ENCODE data around the gene C16orf96. TPM values are rescaled to one million over a fixed set of nuclear protein-coding genes. Genes with fewer than 3 reads are reported as not detected.
A peak's percentile ranks its signal among the peaks of the same experiment; 100 is the strongest.

The C16orf96 gene
- total RNA-seq, 2 donors from 2014 or later = 0.52 TPM; not detected in 1

DNA sequence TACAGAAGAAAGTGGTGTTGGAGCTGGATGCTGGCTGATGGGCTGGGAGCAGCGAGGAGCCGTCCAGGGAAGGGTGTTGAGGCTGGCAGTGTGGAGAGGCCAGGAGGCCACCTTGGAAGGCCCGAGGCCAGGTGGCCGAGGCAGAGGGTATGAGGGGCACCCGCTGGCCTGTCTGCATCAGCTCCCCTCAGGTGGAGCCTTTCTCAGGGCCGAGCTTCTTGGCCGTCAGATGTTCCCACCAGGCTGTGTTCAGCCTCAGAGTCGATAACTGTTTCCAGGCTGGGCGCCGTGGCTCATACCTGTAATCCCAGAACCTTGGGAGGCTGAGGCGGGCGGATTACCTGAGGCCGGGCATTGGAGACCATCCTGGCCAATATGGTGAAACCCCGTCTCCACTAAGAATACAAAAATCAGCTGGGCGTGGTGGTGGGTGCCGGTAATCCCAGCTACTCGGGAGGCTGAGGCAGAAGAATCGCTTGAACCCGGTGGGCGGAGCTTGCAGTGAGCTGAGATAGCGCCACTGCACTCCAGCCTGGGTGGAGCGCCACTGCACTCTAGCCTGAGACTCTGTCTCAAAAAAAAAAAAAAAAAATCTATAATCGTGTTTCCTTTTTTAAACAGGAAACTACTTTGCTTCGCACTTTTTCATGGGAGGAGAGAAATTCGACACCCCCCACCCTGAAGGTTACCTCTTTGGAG lies 93.8 kb downstream of the C16orf96 start:
- intact Hi-C loops (cut with DNase I) = no loop called here
- Histone ChIP-seq H3K4me1 (peaks cover 25% of the 10 kb centered on the region), H3K36me3 (replicated peaks in 1 of 2; ENCODE audit: insufficient read depth in 1 of 2, low read depth in 2 of 2) (peaks cover 0 to 2% of the 10 kb centered on the region in 2 donors), H3K27ac (no peak overlapping the region), H3K27me3 (no peaks in the 10 kb centered on the region), H3K9me3 (no peaks in the 10 kb centered on the region), H3K4me3 (no peak overlapping the region)
- DNase-seq = peak in 1 of 4 donors; percentile 44
- WGBS, 2 donors = 88 to 90% methylated on average over 22 of the region's 25 CpGs
- ATAC-seq = no peak
- TF ChIP-seq POLR2A (IDR thresholded peaks at IDR 0.05) = no peak
- TF ChIP-seq, protein P1, sequence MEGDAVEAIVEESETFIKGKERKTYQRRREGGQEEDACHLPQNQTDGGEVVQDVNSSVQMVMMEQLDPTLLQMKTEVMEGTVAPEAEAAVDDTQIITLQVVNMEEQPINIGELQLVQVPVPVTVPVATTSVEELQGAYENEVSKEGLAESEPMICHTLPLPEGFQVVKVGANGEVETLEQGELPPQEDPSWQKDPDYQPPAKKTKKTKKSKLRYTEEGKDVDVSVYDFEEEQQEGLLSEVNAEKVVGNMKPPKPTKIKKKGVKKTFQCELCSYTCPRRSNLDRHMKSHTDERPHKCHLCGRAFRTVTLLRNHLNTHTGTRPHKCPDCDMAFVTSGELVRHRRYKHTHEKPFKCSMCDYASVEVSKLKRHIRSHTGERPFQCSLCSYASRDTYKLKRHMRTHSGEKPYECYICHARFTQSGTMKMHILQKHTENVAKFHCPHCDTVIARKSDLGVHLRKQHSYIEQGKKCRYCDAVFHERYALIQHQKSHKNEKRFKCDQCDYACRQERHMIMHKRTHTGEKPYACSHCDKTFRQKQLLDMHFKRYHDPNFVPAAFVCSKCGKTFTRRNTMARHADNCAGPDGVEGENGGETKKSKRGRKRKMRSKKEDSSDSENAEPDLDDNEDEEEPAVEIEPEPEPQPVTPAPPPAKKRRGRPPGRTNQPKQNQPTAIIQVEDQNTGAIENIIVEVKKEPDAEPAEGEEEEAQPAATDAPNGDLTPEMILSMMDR (IDR thresholded peaks at IDR 0.05) = no peak

Small RNA genes lying within 50 kb of the gene (small RNA-seq; reads per million reads assigned to genes)
- not detected for gene RN7SL850P

Other genes starting within 250 kb of the C16orf96 start
- gene GLIS2, start 240.3 kb upstream of the C16orf96 start, total RNA-seq = 1 to 10 TPM; 6.0 to 6.3 TPM
- 10 to 100 TPM; 25.9 to 27.7 TPM for gene PAM16, start 205.0 kb upstream of the C16orf96 start, total RNA-seq
- 10 to 100 TPM; 14.3 to 22.1 TPM for gene VASN, start 184.5 kb upstream of the C16orf96 start, total RNA-seq
- gene CORO7, start 139.7 kb upstream of the C16orf96 start, total RNA-seq = 10 to 100 TPM; 13.2 to 48.8 TPM
- 10 to 100 TPM; 26.4 to 29.1 TPM for gene DNAJA3, start 130.5 kb upstream of the C16orf96 start, total RNA-seq
- 10 to 100 TPM; 36.3 to 43.8 TPM for gene NMRAL1, start 81.7 kb upstream of the C16orf96 start, total RNA-seq
- gene HMOX2, start 79.9 kb upstream of the C16orf96 start, total RNA-seq = 100 to 1,000 TPM in 1 of 2 donors, 10 to 100 TPM in 1; 18.4 to 115 TPM
- gene CDIP1, start 17.6 kb upstream of the C16orf96 start, total RNA-seq = 10 to 100 TPM; 12.9 to 23.3 TPM
- 10 to 100 TPM; 11.9 to 19.4 TPM for gene UBALD1, start 58.5 kb downstream of the C16orf96 start, total RNA-seq
- gene MGRN1, start 68.5 kb downstream of the C16orf96 start, total RNA-seq = 10 to 100 TPM; 23.3 to 44.8 TPM
- 10 to 100 TPM; 18.7 to 25.4 TPM for gene NUDT16L1, start 137.2 kb downstream of the C16orf96 start, total RNA-seq
- 10 to 100 TPM; 16.6 to 64.9 TPM for gene ANKS3, start 177.9 kb downstream of the C16orf96 start, total RNA-seq
- under 1 TPM; under 0.01 to 0.26 TPM for gene DNAAF8, start 178.2 kb downstream of the C16orf96 start, total RNA-seq
- gene ZNF500, start 210.8 kb downstream of the C16orf96 start, total RNA-seq = 10 to 100 TPM in 1 of 2 donors, 1 to 10 TPM in 1; 7.5 to 13.8 TPM
- not detected for gene SEPTIN12, start 232.0 kb downstream of the C16orf96 start, total RNA-seq
- gene SMIM22, start 239.0 kb downstream of the C16orf96 start, total RNA-seq = 10 to 100 TPM in 1 of 2 donors, 1 to 10 TPM in 1; 4.7 to 29.3 TPM
- gene ROGDI, start 246.3 kb downstream of the C16orf96 start, total RNA-seq = 10 to 100 TPM; 21.8 to 25.9 TPM

Measured in body of pancreas (tissue), 4 donors.